MV-4-11 (cell line): ENCODE measurements around the gene CEP112.
A peak's percentile ranks its signal among the peaks of the same experiment; 100 is the strongest.
"Not testable (repeated sequence)": the region's sequence is repeated elsewhere in the genome, so short reads cannot be mapped to it uniquely, and the experiment has no call there.

Source experiments
- DNase-seq: peaks from one replicate; lab custom pipeline; 2025; lab: John Stamatoyannopoulos, UW

The CEP112 gene

GRCh38 chr17:65776890-65777289 lies 415.0 kb downstream of the CEP112 start:
- no peak for DNase-seq

- DNase-seq = no peak
Measured at GRCh38 chr17:65774787-65775186, 417.1 kb downstream of the CEP112 start.

- DNase-seq = no peak
Measured at GRCh38 chr17:65772989-65773388, 418.9 kb downstream of the CEP112 start.

- DNase-seq = no peak
Measured at GRCh38 chr17:65771704-65772103, 420.2 kb downstream of the CEP112 start.

- DNase-seq = no peak
Measured at GRCh38 chr17:65763786-65764185, 428.1 kb downstream of the CEP112 start.

GRCh38 chr17:65762973-65763372 lies 429.0 kb downstream of the CEP112 start:
- DNase-seq = no peak

GRCh38 chr17:65759532-65759931 lies 432.4 kb downstream of the CEP112 start:
- DNase-seq = no peak

- DNase-seq = no peak
Measured at GRCh38 chr17:65756760-65757159, 435.2 kb downstream of the CEP112 start.

- no peak for DNase-seq
Measured at GRCh38 chr17:65755799-65756198, 436.1 kb downstream of the CEP112 start.

- DNase-seq = no peak
Measured at GRCh38 chr17:65754630-65755029, 437.3 kb downstream of the CEP112 start.

GRCh38 chr17:65754081-65754480 lies 437.9 kb downstream of the CEP112 start:
- DNase-seq = no peak

- DNase-seq = no peak
Measured at GRCh38 chr17:65753348-65753747, 438.6 kb downstream of the CEP112 start.

GRCh38 chr17:65751263-65751662 lies 440.7 kb downstream of the CEP112 start:
- DNase-seq = no peak

GRCh38 chr17:65750631-65751115 lies 441.3 kb downstream of the CEP112 start:
- DNase-seq = peak; percentile 33

- no peak for DNase-seq
Measured at GRCh38 chr17:65750166-65750565, 441.8 kb downstream of the CEP112 start.

GRCh38 chr17:65749479-65749878 lies 442.5 kb downstream of the CEP112 start:
- no peak for DNase-seq

- DNase-seq = no peak
Measured at GRCh38 chr17:65745241-65745640, 446.7 kb downstream of the CEP112 start.

- DNase-seq = no peak
Measured at GRCh38 chr17:65743308-65743655, 448.7 kb downstream of the CEP112 start.

GRCh38 chr17:65742403-65743307 lies 449.3 kb downstream of the CEP112 start:
- no peak for DNase-seq

- no peak for DNase-seq
Measured at GRCh38 chr17:65741710-65742109, 450.2 kb downstream of the CEP112 start.

GRCh38 chr17:65739034-65739433 lies 452.9 kb downstream of the CEP112 start:
- no peak for DNase-seq

- DNase-seq = no peak
Measured at GRCh38 chr17:65737451-65737850, 454.5 kb downstream of the CEP112 start.

GRCh38 chr17:65733314-65733713 lies 458.6 kb downstream of the CEP112 start:
- no peak for DNase-seq

- DNase-seq = not testable (repeated sequence)
Measured at GRCh38 chr17:65732667-65733066, 459.3 kb downstream of the CEP112 start.
